ENCODE results near the gene LSM7. TPM values are rescaled to one million over a fixed set of nuclear protein-coding genes. Genes with fewer than 3 reads are reported as not detected.
A peak's percentile ranks its signal among the peaks of the same experiment; 100 is the strongest.

Gene LSM7
- 83.9 TPM for total RNA-seq
- 100 to 1,000 TPM; 146 to 187 (median 169) TPM for polyA plus RNA-seq

DNA sequence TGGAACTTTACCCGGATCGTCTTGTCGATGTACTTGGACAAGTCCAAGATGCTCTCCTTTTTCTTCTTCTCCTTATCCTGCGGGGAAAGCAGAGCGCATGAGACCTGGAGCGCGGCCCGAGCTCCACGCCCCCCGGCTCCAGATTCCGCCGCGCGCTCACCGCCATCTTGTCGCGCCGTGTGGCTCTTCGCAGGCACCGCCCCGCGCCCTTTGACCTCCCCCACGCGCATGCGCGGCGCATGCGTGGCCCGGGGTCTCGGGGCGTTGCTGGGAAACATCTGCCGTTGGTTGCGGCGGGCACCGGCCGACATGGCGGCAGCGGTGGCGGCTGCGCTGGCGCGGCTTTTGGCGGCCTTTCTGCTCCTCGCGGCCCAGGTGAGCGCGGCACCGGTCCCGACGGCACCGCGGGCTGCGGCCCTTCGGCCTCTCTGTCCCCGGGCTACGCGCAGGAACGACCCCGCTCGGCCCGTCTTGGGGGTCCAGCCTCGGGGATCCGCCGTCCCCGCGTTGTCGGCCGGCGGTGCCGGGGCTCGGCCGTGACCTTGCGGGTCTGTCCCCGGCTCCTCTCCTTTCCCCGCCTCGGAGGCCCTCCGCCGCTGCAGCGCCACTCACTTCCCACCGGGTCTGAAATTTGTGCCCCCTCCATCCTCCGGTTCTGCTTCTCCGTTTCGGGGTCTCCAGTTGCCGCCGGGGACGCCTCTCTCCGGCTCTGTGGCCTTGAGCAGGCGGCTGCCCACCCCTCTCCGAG, at the start of gene LSM7, which contains the start of gene SPPL2B:
LSM7 (minus strand) TSS at position 186 of the 748 bp plus-strand sequence; CDS start at position 166, 20 bp downstream.
SPPL2B (plus strand) TSS at position 284 of the 748 bp plus-strand sequence; CDS start at position 310, 26 bp downstream.
- H3K4me3 Mint-ChIP-seq = peak within 1 kb of the TSS; percentile 92 to 99 (median 99)
- ATAC-seq (ENCODE audit: low read depth in 2 of 2) (peak; percentile 79 to 85), DNase-seq (peak; percentile 91 to 93 (median 91))
- H3K27ac Mint-ChIP-seq = peak within 1 kb of the TSS; percentile 93 to 99 (median 99)
- H3K27me3 Mint-ChIP-seq = no peaks in the 10 kb centered on the region
- H3K4me1 Mint-ChIP-seq = peaks cover 5 to 68% (median 33%) of the 10 kb centered on the region in 4 donors
- Histone ChIP-seq H3K27me3 (ENCODE audit: control insufficient read depth, insufficient read depth, low read length) (no peaks in the 10 kb centered on the region), H3K36me3 (ENCODE audit: control insufficient read depth, insufficient read depth, low read length) (peaks cover 8% of the 10 kb centered on the region), H3K4me3 (ENCODE audit: low read depth, low read length) (peak within 1 kb of the TSS; percentile 87), H3K9me3 (ENCODE audit: control insufficient read depth in 2 of 2, low read length in 2 of 2) (no peaks in the 10 kb centered on the region), H3K4me1 (ENCODE audit: control insufficient read depth, insufficient read depth, low read length, poor library complexity, severe bottlenecking) (peaks cover 28% of the 10 kb centered on the region), H3K27ac (ENCODE audit: insufficient read depth, low read length, poor library complexity, severe bottlenecking) (peak within 1 kb of the TSS; percentile 80)
- peaks cover 17% of the 10 kb centered on the region for H3K36me3 Mint-ChIP-seq
- no peaks in the 10 kb centered on the region for H3K9me3 Mint-ChIP-seq

- Mint-ChIP-seq H3K9me3 (peaks cover 0 to 16% (median 4%) of the 10 kb centered on the region in 7 donors), H3K27ac (peak overlapping the region in 1 of 3 donors; percentile 65), H3K27me3 (peaks cover 10% of the 10 kb centered on the region), H3K4me1 (no peaks in the 10 kb centered on the region), H3K4me3 (no peak overlapping the region), H3K36me3 (no peaks in the 10 kb centered on the region)
- Histone ChIP-seq H3K4me1 (ENCODE audit: control insufficient read depth, insufficient read depth, low read length, poor library complexity, severe bottlenecking) (no peaks in the 10 kb centered on the region), H3K4me3 (ENCODE audit: low read depth, low read length) (no peak overlapping the region), H3K9me3 (ENCODE audit: control insufficient read depth in 2 of 2, low read length in 2 of 2) (peaks cover 5 to 12% of the 10 kb centered on the region in 2 experiments), H3K36me3 (ENCODE audit: control insufficient read depth, insufficient read depth, low read length) (no peaks in the 10 kb centered on the region), H3K27me3 (ENCODE audit: control insufficient read depth, insufficient read depth, low read length) (no peaks in the 10 kb centered on the region), H3K27ac (ENCODE audit: insufficient read depth, low read length, poor library complexity, severe bottlenecking) (no peak overlapping the region)
- no peak for ATAC-seq (ENCODE audit: low read depth in 2 of 2)
- no peak for DNase-seq
Measured at GRCh38 chr19:2376784-2377519, 48.6 kb upstream of the LSM7 start.

DNA sequence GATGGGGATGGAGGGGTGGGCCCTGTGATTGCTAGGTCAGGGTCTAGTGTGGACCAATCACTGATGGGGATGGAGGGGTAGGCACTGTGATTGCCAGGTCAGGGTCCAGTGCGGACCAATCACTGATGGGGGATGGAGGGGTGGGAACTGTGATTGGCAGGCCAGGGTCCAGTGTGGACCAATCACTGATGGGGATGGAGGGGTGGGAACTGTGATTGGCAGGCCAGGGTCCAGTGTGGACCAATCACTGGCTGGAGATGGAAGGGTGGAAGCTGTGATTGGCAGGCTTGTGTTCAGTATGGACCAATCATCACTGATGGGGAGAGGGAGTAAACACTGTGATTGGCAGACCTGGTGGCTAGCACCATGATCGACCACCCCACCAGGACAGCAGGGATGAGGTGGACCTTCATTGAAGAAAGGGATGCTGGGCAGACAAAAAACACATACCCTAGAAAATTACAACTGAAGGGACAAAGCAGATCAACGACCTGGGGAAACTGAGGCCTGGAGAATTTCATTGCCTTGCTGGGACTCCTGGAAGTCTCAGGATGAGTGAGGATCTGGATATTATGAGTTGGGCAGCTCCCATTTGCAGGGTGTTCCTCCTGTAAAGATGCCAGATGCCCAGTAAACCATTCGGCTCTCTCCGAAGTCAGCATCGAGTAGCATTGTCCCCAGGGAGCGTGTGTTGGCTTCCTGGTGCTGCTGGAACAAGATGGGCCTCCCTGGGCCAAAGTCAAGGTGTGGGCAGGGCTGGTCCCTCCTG, 47.2 kb upstream of the LSM7 start:
- ATAC-seq (ENCODE audit: low read depth in 2 of 2) (no peak), DNase-seq (no peak)
- Histone ChIP-seq H3K4me1 (ENCODE audit: control insufficient read depth, insufficient read depth, low read length, poor library complexity, severe bottlenecking) (no peaks in the 10 kb centered on the region), H3K9me3 (ENCODE audit: control insufficient read depth in 2 of 2, low read length in 2 of 2) (peaks cover 3 to 7% of the 10 kb centered on the region in 2 experiments), H3K36me3 (ENCODE audit: control insufficient read depth, insufficient read depth, low read length) (no peaks in the 10 kb centered on the region), H3K27ac (ENCODE audit: insufficient read depth, low read length, poor library complexity, severe bottlenecking) (no peak overlapping the region), H3K27me3 (ENCODE audit: control insufficient read depth, insufficient read depth, low read length) (no peaks in the 10 kb centered on the region), H3K4me3 (ENCODE audit: low read depth, low read length) (no peak overlapping the region)
- Mint-ChIP-seq H3K4me3 (no peak overlapping the region), H3K9me3 (peaks cover 0 to 13% (median 3%) of the 10 kb centered on the region in 7 donors), H3K4me1 (peaks cover 0 to 2% (median 0%) of the 10 kb centered on the region in 4 donors), H3K27me3 (peaks cover 12% of the 10 kb centered on the region), H3K36me3 (no peaks in the 10 kb centered on the region), H3K27ac (no peak overlapping the region)

DNA sequence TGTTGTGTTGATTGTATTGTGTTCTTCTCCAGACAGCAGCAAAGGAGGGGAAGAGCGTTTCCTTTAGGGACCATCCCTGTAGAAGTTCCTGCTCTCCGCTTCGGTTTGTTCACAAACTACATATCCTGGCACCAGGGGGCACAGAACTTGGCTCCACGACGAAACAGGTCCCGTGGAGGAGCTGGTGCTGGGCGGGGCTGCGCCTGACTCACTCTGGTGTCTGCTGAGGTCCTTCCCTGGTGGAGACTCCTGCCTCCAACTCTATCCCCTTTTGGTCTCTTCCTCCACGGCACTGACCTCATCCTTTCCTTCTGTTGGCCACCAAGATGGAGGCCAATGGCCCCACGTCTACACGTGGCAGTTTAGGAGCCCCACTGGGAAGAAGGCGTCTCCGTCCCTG, 46.4 kb upstream of the LSM7 start:
- Mint-ChIP-seq H3K4me1 (peaks cover 0 to 4% (median 0%) of the 10 kb centered on the region in 4 donors), H3K4me3 (no peak overlapping the region), H3K27me3 (peaks cover 12% of the 10 kb centered on the region), H3K36me3 (no peaks in the 10 kb centered on the region), H3K27ac (no peak overlapping the region), H3K9me3 (peaks cover 0 to 13% (median 3%) of the 10 kb centered on the region in 7 donors)
- Histone ChIP-seq H3K36me3 (ENCODE audit: control insufficient read depth, insufficient read depth, low read length) (no peaks in the 10 kb centered on the region), H3K27me3 (ENCODE audit: control insufficient read depth, insufficient read depth, low read length) (no peaks in the 10 kb centered on the region), H3K4me1 (ENCODE audit: control insufficient read depth, insufficient read depth, low read length, poor library complexity, severe bottlenecking) (no peaks in the 10 kb centered on the region), H3K9me3 (ENCODE audit: control insufficient read depth in 2 of 2, low read length in 2 of 2) (peaks cover 2 to 8% of the 10 kb centered on the region in 2 experiments), H3K27ac (ENCODE audit: insufficient read depth, low read length, poor library complexity, severe bottlenecking) (no peak overlapping the region), H3K4me3 (ENCODE audit: low read depth, low read length) (no peak overlapping the region)
- no peak for DNase-seq
- no peak for ATAC-seq (ENCODE audit: low read depth in 2 of 2)

DNA sequence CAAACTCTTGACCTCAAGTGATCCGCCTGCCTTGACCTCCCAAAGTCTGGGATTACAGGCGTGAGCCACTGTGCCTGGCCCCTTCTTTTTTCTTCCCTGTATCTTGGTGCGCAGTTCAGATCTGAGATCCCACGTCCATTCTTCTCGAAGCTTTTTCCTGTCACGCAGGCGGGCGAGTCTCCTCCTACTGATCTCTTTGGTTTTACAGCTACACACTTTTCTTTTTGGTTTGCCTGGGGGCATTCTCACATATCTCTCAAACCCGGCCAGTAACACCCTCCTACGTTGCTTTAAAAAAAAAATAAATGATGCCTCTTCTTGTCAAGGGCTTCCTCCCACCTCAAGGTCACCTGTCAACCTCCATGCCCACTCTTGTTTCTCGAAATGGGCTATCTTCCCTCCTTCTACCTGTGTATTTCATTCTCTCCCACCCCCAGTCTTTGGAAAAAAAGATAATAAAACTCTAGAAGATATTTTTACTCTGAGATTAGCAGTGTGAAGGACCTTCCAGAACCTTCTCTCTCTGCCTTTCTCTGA, 43.8 kb upstream of the LSM7 start:
- H3K4me3 Mint-ChIP-seq = no peak overlapping the region
- DNase-seq = no peak
- Histone ChIP-seq H3K4me3 (ENCODE audit: low read depth, low read length) (no peak overlapping the region), H3K4me1 (ENCODE audit: control insufficient read depth, insufficient read depth, low read length, poor library complexity, severe bottlenecking) (no peaks in the 10 kb centered on the region), H3K27ac (ENCODE audit: insufficient read depth, low read length, poor library complexity, severe bottlenecking) (no peak overlapping the region), H3K9me3 (ENCODE audit: control insufficient read depth in 2 of 2, low read length in 2 of 2) (peaks cover 0 to 8% of the 10 kb centered on the region in 2 experiments), H3K36me3 (ENCODE audit: control insufficient read depth, insufficient read depth, low read length) (no peaks in the 10 kb centered on the region), H3K27me3 (ENCODE audit: control insufficient read depth, insufficient read depth, low read length) (no peaks in the 10 kb centered on the region)
- no peak for ATAC-seq (ENCODE audit: low read depth in 2 of 2)
- H3K27ac Mint-ChIP-seq = peak overlapping the region in 1 of 3 donors; percentile 52
- no peaks in the 10 kb centered on the region for H3K36me3 Mint-ChIP-seq
- H3K4me1 Mint-ChIP-seq = peaks cover 0 to 4% (median 0%) of the 10 kb centered on the region in 4 donors
- H3K27me3 Mint-ChIP-seq = peaks cover 7% of the 10 kb centered on the region
- H3K9me3 Mint-ChIP-seq = peaks cover 0 to 4% (median 0%) of the 10 kb centered on the region in 7 donors

GRCh38 chr19:2371656-2372055, 43.3 kb upstream of the LSM7 start:
- Mint-ChIP-seq H3K27me3 (peaks cover 7% of the 10 kb centered on the region), H3K36me3 (no peaks in the 10 kb centered on the region), H3K4me3 (no peak overlapping the region), H3K9me3 (peaks cover 0 to 4% (median 0%) of the 10 kb centered on the region in 7 donors), H3K4me1 (peaks cover 0 to 4% (median 0%) of the 10 kb centered on the region in 4 donors), H3K27ac (no peak overlapping the region)
- Histone ChIP-seq H3K4me3 (ENCODE audit: low read depth, low read length) (no peak overlapping the region), H3K27ac (ENCODE audit: insufficient read depth, low read length, poor library complexity, severe bottlenecking) (no peak overlapping the region), H3K27me3 (ENCODE audit: control insufficient read depth, insufficient read depth, low read length) (peaks cover 2% of the 10 kb centered on the region), H3K36me3 (ENCODE audit: control insufficient read depth, insufficient read depth, low read length) (no peaks in the 10 kb centered on the region), H3K4me1 (ENCODE audit: control insufficient read depth, insufficient read depth, low read length, poor library complexity, severe bottlenecking) (no peaks in the 10 kb centered on the region), H3K9me3 (ENCODE audit: control insufficient read depth in 2 of 2, low read length in 2 of 2) (peaks cover 0 to 8% of the 10 kb centered on the region in 2 experiments)
- DNase-seq (no peak), ATAC-seq (ENCODE audit: low read depth in 2 of 2) (no peak)

Measured in CD4-positive, CD25-positive, alpha-beta regulatory T cell (primary cell).